Thyroid gland (tissue), 4 donors: ENCODE results near the gene COBLL1. TPM values are rescaled to one million over a fixed set of nuclear protein-coding genes. Genes with fewer than 3 reads are reported as not detected.

Source experiments
- DNase-seq, 2 donors: peaks; one replicate each; pipeline ENCODE4 v3.0.0-alpha.2; 2019
- H3K27ac ChIP-seq, 3 donors: fragments of 200-600 bp; sonication (generic); 1 replicate in 2 of 3; 2 replicates in 1 of 3; pipeline ENCODE4 v1.5.1; 2016 to 2019; ENCODE audit warnings: mild to moderate bottlenecking in 1 of 3, moderate library complexity in 1 of 3
- H3K27me3 ChIP-seq: fragments of 200-600 bp; sonication (generic); one replicate; pipeline ENCODE4 v1.5.1; 2019
- H3K36me3 ChIP-seq, 2 donors: fragments of 200-600 bp; sonication (generic); one replicate each; pipeline ENCODE4 v1.5.1; 2016 to 2019
- H3K4me1 ChIP-seq, 2 donors: fragments of 200-600 bp; sonication (generic); one replicate each; pipeline ENCODE4 v1.5.1; 2017 to 2019
- H3K4me3 ChIP-seq, 3 donors: fragments of 200-600 bp; sonication (generic); replicated peaks in 1 of 3; 1 replicate in 2 of 3; 2 replicates in 1 of 3; pipeline ENCODE4 v1.5.1; 2016; ENCODE audit warnings: mild to moderate bottlenecking in 1 of 3
- H3K9me3 ChIP-seq: fragments of 200-600 bp; sonication (generic); one replicate; pipeline ENCODE4 v1.5.1; 2017
- CTCF ChIP-seq, 6 experiments: fragments of 200-600 bp in 3 of 6; fragments of 450-650 bp in 3 of 6; sonication (generic) in 3 of 6; IDR thresholded peaks; one replicate each; pipeline ENCODE4 v1.5.1; 2016 to 2019; ENCODE audit warnings: antibody characterized with exemption in 6 of 6, mild to moderate bottlenecking in 2 of 6, inconsistent platforms in 1 of 6, moderate library complexity in 1 of 6
- POLR2A ChIP-seq, 2 donors: fragments of 450-650 bp; IDR thresholded peaks; one replicate each; pipeline ENCODE4 v1.6.1; 2017; ENCODE audit warnings: antibody characterized with exemption in 2 of 2, mild to moderate bottlenecking in 2 of 2, moderate library complexity in 1 of 2
- WGBS, 2 donors: methylation state at CpG; one replicate each; pipeline ENCODE4 v1.1.5; 2017; 5-methylcytosine and 5-hydroxymethylcytosine counted together
- intact Hi-C: fragments of 100-400 bp; cut with DNase I; formaldehyde crosslinking; loops from one replicate; pipeline ENCODE4 v1.15.1; 2023
- total RNA-seq, 4 donors: library from RNA; depleted of rRNA; stranded (reverse); fragments of >200 nt; gene quantifications; one replicate each; pipeline ENCODE4 v1.2.3, GENCODE V29; 2016

Gene COBLL1
- total RNA-seq, 4 donors from 2014 or later: 41.8 to 90.8 (median 76.9) TPM

GRCh38 chr2:164784376-164784775 lies 57.2 kb downstream of the COBLL1 start:
- TF ChIP-seq POLR2A (IDR thresholded peaks at IDR 0.05) (no peak), CTCF (IDR thresholded peaks at IDR 0.05) (no peak)
- Histone ChIP-seq H3K4me3 (no peak overlapping the region), H3K27me3 (no peaks in the 10 kb centered on the region), H3K9me3 (no peaks in the 10 kb centered on the region), H3K36me3 (no peaks in the 10 kb centered on the region), H3K27ac (no peak overlapping the region), H3K4me1 (peaks cover 3 to 6% of the 10 kb centered on the region in 2 donors)
- no peak for DNase-seq
- intact Hi-C loops: no loop called here
- whole genome bisulfite sequencing, 2 donors: 77 to 95% methylated on average over 2 of the region's 2 CpGs

GRCh38 chr2:164782323-164782722 lies 59.3 kb downstream of the COBLL1 start:
- intact Hi-C loops: no loop called here
- Histone ChIP-seq H3K9me3 (no peaks in the 10 kb centered on the region), H3K27me3 (no peaks in the 10 kb centered on the region), H3K4me1 (peaks cover 6% of the 10 kb centered on the region in 2 donors), H3K27ac (no peak overlapping the region), H3K36me3 (no peaks in the 10 kb centered on the region), H3K4me3 (no peak overlapping the region)
- TF ChIP-seq CTCF (IDR thresholded peaks at IDR 0.05): no peak
- no peak for TF ChIP-seq POLR2A (IDR thresholded peaks at IDR 0.05)
- no peak for DNase-seq
- 86% methylated on average over 2 of the region's 2 CpGs for WGBS, 2 donors

DNA sequence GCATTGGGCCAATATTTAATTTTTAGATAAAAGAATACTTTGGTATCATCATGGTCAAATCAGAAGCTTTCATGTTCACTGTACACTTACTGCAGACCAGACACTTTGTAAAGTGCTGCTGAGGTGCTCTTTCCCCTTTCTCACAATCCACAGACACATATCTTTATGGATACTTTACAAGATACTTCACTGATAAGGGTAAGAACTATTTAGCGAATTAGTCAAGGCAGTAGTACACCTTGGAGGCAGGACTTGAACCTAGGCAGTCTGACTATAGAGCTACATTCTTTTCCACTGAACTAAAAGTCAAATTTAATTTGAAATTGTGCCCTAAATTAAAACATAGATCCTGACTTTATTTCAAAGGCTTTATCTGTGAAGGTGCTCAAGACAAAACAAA lies 60.2 kb downstream of the COBLL1 start:
- WGBS, 2 donors: 32 to 74% methylated on average over 1 of the region's 1 CpG
- Histone ChIP-seq H3K27ac (no peak overlapping the region), H3K4me3 (no peak overlapping the region), H3K36me3 (no peaks in the 10 kb centered on the region), H3K27me3 (no peaks in the 10 kb centered on the region), H3K4me1 (peaks cover 6% of the 10 kb centered on the region in 2 donors), H3K9me3 (no peaks in the 10 kb centered on the region)
- intact Hi-C loops: no loop called here
- no peak for DNase-seq
- TF ChIP-seq POLR2A (IDR thresholded peaks at IDR 0.05) (no peak), CTCF (IDR thresholded peaks at IDR 0.05) (no peak)

GRCh38 chr2:164780611-164781178 lies 60.9 kb downstream of the COBLL1 start:
- DNase-seq: no peak
- no peak overlapping the region for H3K27ac ChIP-seq
- H3K27me3 ChIP-seq: no peaks in the 10 kb centered on the region
- no peak overlapping the region for H3K4me3 ChIP-seq
- TF ChIP-seq POLR2A (IDR thresholded peaks at IDR 0.05) (no peak), CTCF (IDR thresholded peaks at IDR 0.05) (no peak)
- peaks cover 6% of the 10 kb centered on the region in 2 donors for H3K4me1 ChIP-seq
- intact Hi-C loops: no loop called here
- no peaks in the 10 kb centered on the region for H3K9me3 ChIP-seq
- no peaks in the 10 kb centered on the region for H3K36me3 ChIP-seq
- 88 to 92% methylated on average over 9 of the region's 9 CpGs for WGBS, 2 donors

- Histone ChIP-seq H3K9me3 (no peaks in the 10 kb centered on the region), H3K4me1 (peaks cover 0 to 6% of the 10 kb centered on the region in 2 donors), H3K27ac (no peak overlapping the region), H3K36me3 (no peaks in the 10 kb centered on the region), H3K27me3 (no peaks in the 10 kb centered on the region), H3K4me3 (no peak overlapping the region)
- WGBS, 2 donors: 78 to 93% methylated on average over 7 of the region's 7 CpGs
- DNase-seq: no peak
- intact Hi-C loops: no loop called here
- TF ChIP-seq CTCF (IDR thresholded peaks at IDR 0.05) (no peak), POLR2A (IDR thresholded peaks at IDR 0.05) (no peak)
Observed at GRCh38 chr2:164779383-164780057, 62.1 kb downstream of the COBLL1 start.
